OCI-LY1 (cell line): ENCODE data around the gene POLRMT.

Experiments
- H2AFZ ChIP-seq: fragments of 200-600 bp; sonication (generic), shearing (Covaris generic); 2 replicates; pipeline ENCODE4 v1.6.0; 2014; ENCODE audit warnings: antibody characterized with exemption, mild to moderate bottlenecking, low read length
- H3F3A ChIP-seq: fragments of 200-600 bp; sonication (generic), shearing (Covaris generic); 2 replicates; pipeline ENCODE4 v1.6.0; 2014; ENCODE audit warnings: mild to moderate bottlenecking, antibody characterized with exemption, low read length, moderate library complexity; ENCODE audit not compliant: insufficient read depth
- H3K27ac ChIP-seq: fragments of 200-600 bp; sonication (generic); 2 replicates; pipeline ENCODE4 v1.5.1; 2014; ENCODE audit warnings: low read length, mixed run types, mild to moderate bottlenecking, low read depth; ENCODE audit not compliant: poor library complexity, severe bottlenecking
- H3K27me3 ChIP-seq: fragments of 200-600 bp; sonication (generic); 2 replicates; pipeline ENCODE4 v1.6.0; 2014; ENCODE audit warnings: antibody characterized with exemption, mild to moderate bottlenecking, low read length, moderate library complexity; ENCODE audit not compliant: insufficient read depth
- H3K36me3 ChIP-seq: fragments of 200-600 bp; sonication (generic); 2 replicates; pipeline ENCODE4 v1.6.1; 2014; ENCODE audit warnings: mild to moderate bottlenecking, antibody characterized with exemption, low read length, moderate library complexity, mixed read lengths; ENCODE audit not compliant: insufficient read depth
- H3K4me1 ChIP-seq: fragments of 200-600 bp; sonication (generic); 2 replicates; pipeline ENCODE4 v1.5.1; 2014; ENCODE audit warnings: mild to moderate bottlenecking, low read length, moderate library complexity; ENCODE audit not compliant: insufficient read depth, severe bottlenecking
- H3K4me2 ChIP-seq: fragments of 200-600 bp; sonication (generic), shearing (Covaris generic); 2 replicates; pipeline ENCODE4 v1.6.1; 2014; ENCODE audit warnings: low read length
- H3K4me3 ChIP-seq: fragments of 200-600 bp; sonication (generic); 2 replicates; pipeline ENCODE4 v1.5.1; 2014; ENCODE audit warnings: low read length, low read depth, mild to moderate bottlenecking, mixed read lengths; ENCODE audit not compliant: poor library complexity, severe bottlenecking
- H3K79me2 ChIP-seq: fragments of 200-600 bp; shearing (Covaris generic); 2 replicates; pipeline ENCODE4 v1.6.1; 2016; ENCODE audit warnings: mixed run types, low read length, mixed read lengths; ENCODE audit not compliant: insufficient read depth
- H3K9ac ChIP-seq: fragments of 200-600 bp; sonication (generic), shearing (Covaris generic); 2 replicates; pipeline ENCODE4 v1.6.1; 2014; ENCODE audit warnings: mild to moderate bottlenecking, low read length, mixed read lengths
- H3K9me2 ChIP-seq: fragments of 200-600 bp; sonication (generic), shearing (Covaris generic); 2 replicates; pipeline ENCODE4 v1.6.1; 2014; ENCODE audit warnings: low read depth, mild to moderate bottlenecking, low read length, mixed read lengths
- H3K9me3 ChIP-seq: fragments of 200-600 bp; shearing (Covaris generic); 2 replicates; pipeline ENCODE4 v1.6.1; 2014; ENCODE audit warnings: low read length, mixed read lengths
- H4K20me1 ChIP-seq: fragments of 200-600 bp; sonication (generic), shearing (Covaris generic); 2 replicates; pipeline ENCODE4 v1.6.0; 2016; ENCODE audit warnings: mild to moderate bottlenecking, low read length; ENCODE audit not compliant: insufficient read depth
- CTCF ChIP-seq: fragments of 200-600 bp; sonication (generic), shearing (Covaris generic); IDR thresholded peaks from 2 replicates; pipeline ENCODE4 v1.5.1; 2017; ENCODE audit warnings: mild to moderate bottlenecking, antibody characterized with exemption, low read length, moderate library complexity, mixed read lengths
- EZH2 ChIP-seq: fragments of 200-600 bp; sonication (generic), shearing (Covaris generic); IDR thresholded peaks from 2 replicates; pipeline ENCODE4 v1.8.0; 2017; ENCODE audit warnings: borderline replicate concordance, mixed run types, mild to moderate bottlenecking, antibody characterized with exemption, low read length, moderate library complexity, mixed read lengths

POLRMT gene

GRCh38 chr19:573519-573825 lies 59.9 kb downstream of the POLRMT start:
- Histone ChIP-seq H4K20me1 (no peaks in the 10 kb centered on the region), H3K9ac (peak overlapping the region; percentile 96), H3K4me2 (peak overlapping the region; percentile 67), H3K9me3 (no peaks in the 10 kb centered on the region), H3K4me1 (peaks cover 32% of the 10 kb centered on the region), H3K79me2 (peaks cover 39% of the 10 kb centered on the region), H3K36me3 (peaks cover 5% of the 10 kb centered on the region; the same call in 1 of the 2 replicates), H2AFZ (no peak overlapping the region), H3K27me3 (no peaks in the 10 kb centered on the region), H3F3A (peaks cover 7% of the 10 kb centered on the region; the same call in 1 of the 2 replicates), H3K4me3 (peak overlapping the region; percentile 94), H3K27ac (peak overlapping the region; percentile 49), H3K9me2 (no peaks in the 10 kb centered on the region)
- TF ChIP-seq CTCF (no peak), EZH2 (no peak)

- H3K9ac ChIP-seq, result peak overlapping the region; percentile 96
- H3K4me1 ChIP-seq, result peaks cover 32% of the 10 kb centered on the region
- H3K27me3 ChIP-seq, result no peaks in the 10 kb centered on the region
- H3K4me3 ChIP-seq, result peak overlapping the region; percentile 94
- H3K9me3 ChIP-seq, result no peaks in the 10 kb centered on the region
- no peak overlapping the region for H2AFZ ChIP-seq
- H3F3A ChIP-seq, result peaks cover 7% of the 10 kb centered on the region; the same call in 1 of the 2 replicates
- no peaks in the 10 kb centered on the region for H3K9me2 ChIP-seq
- TF ChIP-seq EZH2, result no peak
- no peaks in the 10 kb centered on the region for H4K20me1 ChIP-seq
- peak overlapping the region; percentile 67 for H3K4me2 ChIP-seq
- H3K79me2 ChIP-seq, result peaks cover 39% of the 10 kb centered on the region
- peak overlapping the region; percentile 49 for H3K27ac ChIP-seq
- peaks cover 5% of the 10 kb centered on the region; the same call in 1 of the 2 replicates for H3K36me3 ChIP-seq
These were observed 60.4 kb downstream of the POLRMT start for GRCh38 chr19:572743-573518.

DNA sequence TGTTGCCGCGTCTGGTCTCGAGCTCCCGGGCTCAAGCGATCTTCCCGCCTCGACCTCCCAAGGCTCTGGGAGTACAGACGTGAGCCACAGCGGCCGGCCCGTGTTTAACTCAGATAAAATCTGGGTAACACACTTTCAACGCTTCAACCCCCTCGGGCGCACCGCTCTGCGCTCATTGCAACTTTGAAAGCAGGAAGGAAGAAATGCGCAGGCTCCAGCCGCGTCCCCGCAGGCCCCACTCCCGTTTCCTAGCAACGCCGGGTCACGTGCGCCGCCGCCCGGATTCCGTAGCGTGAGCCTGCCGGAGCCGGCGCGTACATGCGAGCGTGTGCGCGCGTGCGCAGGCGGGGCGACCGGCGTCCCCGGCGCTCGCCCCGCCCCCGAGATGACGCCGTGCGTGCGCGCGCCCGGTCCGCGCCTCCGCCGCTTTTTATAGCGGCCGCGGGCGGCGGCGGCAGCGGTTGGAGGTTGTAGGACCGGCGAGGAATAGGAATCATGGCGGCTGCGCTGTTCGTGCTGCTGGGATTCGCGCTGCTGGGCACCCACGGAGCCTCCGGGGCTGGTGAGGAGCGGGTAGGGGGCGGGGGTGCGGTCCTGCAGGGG lies 61.1 kb downstream of the POLRMT start, which contains the start of gene BSG:
Gene BSG, plus strand, starts transcription at position 457 of the 603 bp plus-strand sequence. Its CDS starts 39 bp downstream, at position 496.
- H3K27ac ChIP-seq, result peak within 1 kb of the TSS; percentile 100
- H3K27me3 ChIP-seq, result no peaks in the 10 kb centered on the region
- no peaks in the 10 kb centered on the region for H3K9me3 ChIP-seq
- peak within 1 kb of the TSS; percentile 96 for H3K9ac ChIP-seq
- no peaks in the 10 kb centered on the region; the same call in 1 of the 2 replicates for H3K36me3 ChIP-seq
- H3K4me1 ChIP-seq, result peaks cover 32% of the 10 kb centered on the region
- H3F3A ChIP-seq, result peaks cover 7% of the 10 kb centered on the region; the same call in 1 of the 2 replicates
- peak within 1 kb of the TSS; percentile 94 for H3K4me3 ChIP-seq
- peaks cover 39% of the 10 kb centered on the region for H3K79me2 ChIP-seq
- no peaks in the 10 kb centered on the region for H3K9me2 ChIP-seq
- no peaks in the 10 kb centered on the region for H4K20me1 ChIP-seq
- no peak within 1 kb of the TSS for H2AFZ ChIP-seq
- peak within 1 kb of the TSS; percentile 94 for H3K4me2 ChIP-seq
- no peak for TF ChIP-seq CTCF
- TF ChIP-seq EZH2, result no peak
